Spinal cord (tissue), 10 donors: ENCODE results near the gene LAMA5. TPM values are rescaled to one million over a fixed set of nuclear protein-coding genes. Genes with fewer than 3 reads are reported as not detected.

Experiments used
- DNase-seq, 6 donors: peaks; one replicate each; pipeline versions ENCODE4 v3.0.0 to v3.0.0-alpha.2; 2013 to 2015; ENCODE audit warnings: low spot score in 6 of 6, low read depth in 4 of 6
- H3K27ac ChIP-seq: one replicate; pipeline ENCODE4 v1.5.1; 2013; ENCODE audit warnings: low read depth, low read length, control low read depth
- H3K27me3 ChIP-seq: one replicate; pipeline ENCODE4 v1.6.1; 2013; ENCODE audit warnings: low read length; ENCODE audit not compliant: control insufficient read depth, insufficient read depth
- H3K36me3 ChIP-seq: one replicate; pipeline ENCODE4 v1.6.1; 2013; ENCODE audit warnings: low read length; ENCODE audit not compliant: control insufficient read depth, insufficient read depth
- H3K4me1 ChIP-seq: one replicate; pipeline ENCODE4 v1.6.1; 2013; ENCODE audit warnings: low read length; ENCODE audit not compliant: control insufficient read depth, insufficient read depth
- H3K4me3 ChIP-seq: one replicate; pipeline ENCODE4 v1.5.1; 2013; ENCODE audit warnings: low read depth, low read length, control low read depth
- H3K9me3 ChIP-seq: one replicate; pipeline ENCODE4 v1.6.1; 2013; ENCODE audit warnings: low read length; ENCODE audit not compliant: control insufficient read depth, insufficient read depth
- WGBS: methylation state at CpG from one replicate; pipeline ENCODE4 v1.1.5; 2013; ENCODE audit warnings: missing lambda C conversion rate; ENCODE audit not compliant: insufficient coverage; 5-methylcytosine and 5-hydroxymethylcytosine counted together
- polyA plus RNA-seq, 2 donors: library from polyadenylated mRNA; unstranded; fragments of 120-200 nt; gene quantifications; one replicate each; pipeline ENCODE4 v1.2.1, GENCODE V29; 2013; ENCODE audit not compliant: insufficient read length in 2 of 2
- total RNA-seq, 2 donors: library from RNA; depleted of rRNA in 1 of 2; stranded (reverse); fragments of 120-200 nt in 1 of 2; fragments of >200 nt in 1 of 2; gene quantifications; one replicate each; pipeline versions ENCODE4 v1.2.3 to v1.2.4, GENCODE V29; 2013 to 2014
- donor health status: healthy.

The LAMA5 gene
- total and polyA plus RNA-seq, 4 donors = 15.8 to 86.8 (median 64.8) TPM

- Histone ChIP-seq H3K36me3 (peaks cover 74% of the 10 kb centered on the region), H3K27me3 (no peaks in the 10 kb centered on the region)
Observed at GRCh38 chr20:62289131-62289530, 78.0 kb downstream of the LAMA5 start.

GRCh38 chr20:62288535-62289105 lies 78.5 kb downstream of the LAMA5 start:
- 96% methylated on average over 15 of the region's 15 CpGs for WGBS
- Histone ChIP-seq H3K4me3 (no peak overlapping the region), H3K36me3 (peaks cover 76% of the 10 kb centered on the region), H3K9me3 (no peaks in the 10 kb centered on the region), H3K4me1 (peaks cover 5% of the 10 kb centered on the region), H3K27ac (no peak overlapping the region), H3K27me3 (no peaks in the 10 kb centered on the region)
- no peak for DNase-seq

More at GRCh38 chr20:62289131-62289530, 78.0 kb downstream of the LAMA5 start:
- WGBS = 86% methylated on average over 13 of the region's 14 CpGs
- no peak for DNase-seq
- Histone ChIP-seq H3K4me3 (no peak overlapping the region), H3K9me3 (no peaks in the 10 kb centered on the region), H3K4me1 (peaks cover 5% of the 10 kb centered on the region), H3K27ac (no peak overlapping the region)

DNA sequence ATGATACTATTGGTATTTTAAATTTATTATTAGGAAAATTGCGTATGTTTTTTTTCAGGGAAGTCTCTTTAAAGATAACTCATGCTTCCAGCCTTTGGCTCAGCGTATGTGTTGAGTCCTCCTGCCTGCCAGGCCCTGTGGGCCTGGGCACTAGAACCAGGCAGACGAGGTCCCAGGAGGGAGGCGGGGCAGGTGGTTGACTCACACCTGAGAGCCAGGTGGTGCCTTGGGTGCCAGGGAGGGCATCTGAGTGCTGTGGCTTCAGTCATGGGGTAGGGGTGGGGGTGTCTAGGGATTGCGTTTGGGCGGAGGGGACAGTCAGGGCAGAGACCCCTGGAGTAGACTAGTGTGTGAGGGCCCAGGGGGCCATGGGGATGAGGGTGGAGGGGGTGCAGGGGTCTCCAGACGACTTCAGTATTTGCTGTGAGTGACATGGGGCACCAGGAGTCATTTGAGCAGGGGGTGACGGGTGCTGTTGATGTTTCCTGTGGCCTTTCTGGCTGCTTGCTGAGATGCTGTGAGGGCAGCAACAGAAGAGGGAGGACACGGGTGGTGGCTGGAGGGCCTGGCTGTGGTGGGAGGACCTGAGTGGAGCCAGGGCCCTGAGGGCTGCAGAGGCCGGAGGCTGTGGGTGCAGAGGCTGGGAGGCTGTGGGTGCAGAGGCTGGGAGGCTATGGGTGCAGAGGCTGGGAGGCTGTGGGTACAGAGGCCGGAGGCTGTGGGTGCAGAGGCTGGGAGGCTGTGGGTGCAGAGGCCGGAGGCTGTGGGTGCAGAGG lies 79.2 kb downstream of the LAMA5 start:
- Histone ChIP-seq H3K9me3 (no peaks in the 10 kb centered on the region), H3K4me3 (no peak overlapping the region), H3K4me1 (peaks cover 2% of the 10 kb centered on the region), H3K36me3 (peaks cover 77% of the 10 kb centered on the region), H3K27me3 (no peaks in the 10 kb centered on the region), H3K27ac (no peak overlapping the region)
- no peak for DNase-seq
- 94% methylated on average over 12 of the region's 12 CpGs for WGBS

DNA sequence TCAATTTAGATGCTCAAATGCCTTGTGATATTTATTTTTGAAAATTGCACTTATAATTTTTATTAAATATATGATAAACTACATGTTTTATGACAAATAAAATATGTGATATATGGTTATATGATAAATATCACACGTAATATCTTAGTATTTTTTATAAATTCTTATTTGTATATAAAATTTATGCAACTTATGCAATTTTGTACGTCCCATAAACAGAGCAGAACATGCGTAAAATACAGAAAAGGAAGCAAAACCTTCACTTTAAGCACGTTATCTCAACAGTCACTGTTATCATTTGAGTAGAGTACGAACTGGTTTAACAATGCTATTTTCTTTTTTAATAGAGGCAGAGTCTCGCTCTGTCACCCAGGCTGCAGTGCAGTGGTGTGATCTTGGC lies 80.0 kb downstream of the LAMA5 start:
- Histone ChIP-seq H3K4me3 (no peak overlapping the region), H3K36me3 (peaks cover 81% of the 10 kb centered on the region), H3K9me3 (no peaks in the 10 kb centered on the region), H3K4me1 (no peaks in the 10 kb centered on the region), H3K27ac (no peak overlapping the region), H3K27me3 (no peaks in the 10 kb centered on the region)
- no peak for DNase-seq
- 100% methylated on average over 1 of the region's 6 CpGs for WGBS

DNA sequence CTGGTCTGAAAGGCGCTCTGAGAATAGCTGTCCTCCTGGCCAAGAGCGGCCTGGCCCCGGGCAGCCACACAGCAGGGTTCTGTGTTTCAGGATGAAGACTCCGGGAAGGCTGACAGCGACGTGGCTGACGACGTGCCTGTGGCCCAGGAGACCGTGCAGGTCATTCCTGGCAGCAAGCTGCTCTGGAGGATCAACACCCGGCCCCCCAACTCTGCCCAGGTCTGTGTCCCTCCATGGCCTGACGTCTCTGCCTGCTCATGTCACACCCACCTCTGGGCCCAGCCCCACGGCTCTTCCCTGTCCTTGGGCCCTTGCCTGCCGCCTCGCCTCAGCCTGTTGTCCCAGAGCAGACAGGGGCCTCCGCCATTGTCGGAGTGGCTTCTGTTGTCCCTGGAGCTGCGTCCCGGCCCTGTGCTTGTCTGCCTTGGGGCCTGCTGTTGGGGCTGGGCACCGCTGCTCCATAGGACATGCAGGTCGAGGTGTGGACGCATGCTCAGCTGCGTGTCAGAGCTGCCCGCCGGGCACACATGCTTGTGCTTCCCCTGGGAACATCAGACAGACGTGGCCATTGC lies 80.5 kb downstream of the LAMA5 start:
- Histone ChIP-seq H3K27ac (no peak overlapping the region), H3K27me3 (no peaks in the 10 kb centered on the region), H3K4me3 (no peak overlapping the region), H3K9me3 (no peaks in the 10 kb centered on the region), H3K36me3 (peaks cover 81% of the 10 kb centered on the region), H3K4me1 (no peaks in the 10 kb centered on the region)
- 88% methylated on average over 25 of the region's 25 CpGs for WGBS
- DNase-seq = no peak

GRCh38 chr20:62285722-62286121 lies 81.4 kb downstream of the LAMA5 start:
- H3K4me3 ChIP-seq = no peak overlapping the region
- no peaks in the 10 kb centered on the region for H3K27me3 ChIP-seq

DNA sequence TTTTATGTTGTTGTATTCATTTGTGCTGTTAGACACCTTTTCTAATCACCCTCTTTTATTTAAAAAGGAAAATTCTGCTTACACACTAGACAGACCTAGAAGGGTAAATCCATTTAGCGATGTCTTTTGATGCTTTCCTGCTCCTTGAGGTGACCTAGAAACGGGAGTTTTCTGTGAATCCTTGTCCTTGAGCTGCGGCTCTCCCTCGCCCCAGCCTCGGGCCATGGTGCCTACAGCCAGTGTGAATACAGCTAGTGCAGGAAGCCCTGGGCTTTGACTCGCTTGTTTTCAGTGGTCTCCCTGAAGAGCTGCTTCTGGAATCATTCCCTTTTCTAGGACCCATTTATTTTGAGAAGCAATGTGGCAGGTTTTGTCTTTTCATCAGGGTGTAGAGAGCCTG lies 82.0 kb downstream of the LAMA5 start:
- H3K27ac ChIP-seq = no peak overlapping the region

More at GRCh38 chr20:62285722-62286121, 81.4 kb downstream of the LAMA5 start:
- WGBS = 84% methylated on average over 23 of the region's 23 CpGs
- Histone ChIP-seq H3K4me1 (no peaks in the 10 kb centered on the region), H3K36me3 (peaks cover 81% of the 10 kb centered on the region), H3K27ac (no peak overlapping the region), H3K9me3 (no peaks in the 10 kb centered on the region)
- no peak for DNase-seq

DNA sequence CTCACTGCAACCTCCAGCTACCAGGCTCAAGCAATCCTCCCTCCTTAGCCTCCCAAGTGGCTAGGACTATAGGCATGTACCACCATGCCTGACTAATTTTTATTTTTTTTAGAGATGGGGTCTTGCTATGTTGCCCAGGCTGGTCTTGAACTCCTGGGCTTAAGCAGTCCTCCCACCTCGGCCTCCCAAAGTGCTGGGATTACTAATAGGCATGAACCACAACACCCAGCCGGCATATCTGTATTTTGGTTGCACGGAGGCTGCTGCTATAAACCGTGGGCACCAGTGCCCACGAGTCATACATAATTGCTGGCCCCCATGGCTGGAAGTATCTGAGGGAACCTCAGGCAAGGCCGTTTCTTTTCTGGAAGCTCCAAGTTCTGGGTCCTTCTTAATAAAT lies 82.7 kb downstream of the LAMA5 start:
- no peak for DNase-seq
- Histone ChIP-seq H3K27ac (no peak overlapping the region), H3K27me3 (no peaks in the 10 kb centered on the region), H3K9me3 (no peaks in the 10 kb centered on the region), H3K4me3 (no peak overlapping the region), H3K4me1 (no peaks in the 10 kb centered on the region), H3K36me3 (peaks cover 89% of the 10 kb centered on the region)
- 93% methylated on average over 6 of the region's 6 CpGs for WGBS

More for the DNA sequence above, 82.0 kb downstream of the LAMA5 start:
- 85% methylated on average over 5 of the region's 6 CpGs for WGBS
- Histone ChIP-seq H3K36me3 (peaks cover 84% of the 10 kb centered on the region), H3K27me3 (no peaks in the 10 kb centered on the region), H3K4me1 (no peaks in the 10 kb centered on the region), H3K4me3 (no peak overlapping the region), H3K9me3 (no peaks in the 10 kb centered on the region)
- DNase-seq = no peak

DNA sequence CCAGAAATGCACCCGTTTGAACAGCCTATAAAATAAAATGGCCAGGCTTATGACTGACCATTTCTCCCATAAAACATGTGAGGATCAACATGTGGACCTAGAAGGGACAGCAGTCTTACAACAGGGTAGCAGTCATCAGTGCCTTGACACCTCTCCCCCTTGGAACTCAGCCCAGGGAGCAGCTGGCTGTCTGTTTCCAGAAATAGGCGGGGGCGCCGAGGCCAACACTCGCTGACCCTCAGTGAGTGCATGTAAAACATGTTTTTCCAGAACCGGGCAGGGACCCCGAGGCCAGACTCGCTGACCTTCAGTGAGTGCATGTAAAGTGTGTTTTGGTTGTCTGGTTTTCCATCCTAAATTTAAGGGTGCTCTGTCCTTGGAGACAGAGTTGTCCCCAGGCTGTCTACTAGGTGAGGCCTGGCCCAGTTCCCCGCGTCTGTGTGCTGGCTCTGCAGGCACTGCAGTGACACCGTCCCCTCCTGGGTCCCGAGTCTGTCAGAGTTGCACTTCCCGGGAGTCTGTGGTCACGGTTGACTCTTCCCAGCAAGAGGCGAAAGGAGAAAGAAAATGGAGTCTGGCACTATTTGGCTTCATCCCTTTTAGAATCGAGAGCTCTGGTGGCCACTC lies 84.1 kb downstream of the LAMA5 start:
- H3K4me1 ChIP-seq = no peaks in the 10 kb centered on the region
- no peaks in the 10 kb centered on the region for H3K9me3 ChIP-seq
- 83% methylated on average over 15 of the region's 16 CpGs for WGBS
- no peak for DNase-seq
- H3K4me3 ChIP-seq = no peak overlapping the region
- peaks cover 86% of the 10 kb centered on the region for H3K36me3 ChIP-seq
- H3K27me3 ChIP-seq = no peaks in the 10 kb centered on the region
- no peak overlapping the region for H3K27ac ChIP-seq
